ENCODE measurements around the gene CA12. TPM values are rescaled to one million over a fixed set of nuclear protein-coding genes. Genes with fewer than 3 reads are reported as not detected.
A peak's percentile ranks its signal among the peaks of the same experiment; 100 is the strongest.

CA12 gene
- polyA plus RNA-seq, 3 donors: not detected

DNA sequence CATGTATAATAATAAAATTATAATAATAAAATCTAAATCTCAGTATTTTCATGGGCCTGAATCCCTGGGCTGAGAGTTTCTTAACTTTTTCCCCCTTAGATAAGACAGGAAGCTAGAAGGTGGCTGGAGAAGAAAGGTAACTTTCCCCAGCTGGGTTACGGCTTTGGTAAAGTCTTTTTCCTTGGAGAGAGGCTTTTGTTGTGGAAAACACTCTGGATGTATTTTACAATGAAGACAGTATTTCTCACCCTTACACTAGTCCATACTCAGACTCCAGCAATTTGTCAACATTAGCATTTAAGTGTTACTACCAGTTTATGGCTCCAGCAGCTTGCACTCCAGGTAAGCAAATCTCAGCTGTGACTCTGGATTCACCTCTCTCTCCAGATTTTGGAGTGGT is 69.4 kb downstream of the CA12 start:
- WGBS (ENCODE audit: insufficient coverage): no CpG with 5 or more reads among the region's 1 CpG
- no peaks in the 10 kb centered on the region for H3K4me1 Mint-ChIP-seq

GRCh38 chr15:63310646-63311045 is 71.0 kb downstream of the CA12 start:
- no peak overlapping the region for H3K4me3 ChIP-seq (replicated peaks in 1 of 3; ENCODE audit: low read depth in 2 of 3, low read length in 3 of 3)
- DNase-seq: no peak

More for the DNA sequence above, 69.4 kb downstream of the CA12 start:
- no peak overlapping the region for H3K4me3 Mint-ChIP-seq
- peak overlapping the region in 1 of 7 donors; percentile 11 for H3K27ac Mint-ChIP-seq
- Histone ChIP-seq H3K4me1 (ENCODE audit: control insufficient read depth in 1 of 2, insufficient read depth in 2 of 2, low read length in 2 of 2) (no peaks in the 10 kb centered on the region), H3K27ac (ENCODE audit: low read depth in 1 of 2, low read length in 2 of 2) (no peak overlapping the region), H4K20me1 (ENCODE audit: insufficient read depth, low read length) (no peaks in the 10 kb centered on the region), H3K27me3 (ENCODE audit: control insufficient read depth in 2 of 2, insufficient read depth in 2 of 2, low read length in 2 of 2) (no peaks in the 10 kb centered on the region), H2AFZ (ENCODE audit: insufficient read depth, low read depth, low read length, poor library complexity, severe bottlenecking) (no peak overlapping the region), H3K79me2 (ENCODE audit: insufficient read depth, low read length) (no peaks in the 10 kb centered on the region), H3K4me2 (replicated peaks; ENCODE audit: extremely low read depth, low read length, poor library complexity, severe bottlenecking) (no peak overlapping the region), H3K36me3 (replicated peaks in 1 of 2; ENCODE audit: control insufficient read depth in 1 of 2, insufficient read depth in 2 of 2, low read length in 2 of 2) (peaks cover 0 to 4% of the 10 kb centered on the region in 2 donors), H3K9ac (ENCODE audit: insufficient read depth, low read length, poor library complexity, severe bottlenecking) (no peak overlapping the region), H3K9me3 (replicated peaks in 1 of 2; ENCODE audit: control insufficient read depth in 1 of 2, insufficient read depth in 1 of 2, low read length in 2 of 2) (no peaks in the 10 kb centered on the region), H3K4me3 (replicated peaks in 1 of 3; ENCODE audit: low read depth in 2 of 3, low read length in 3 of 3) (no peak overlapping the region)
- no peaks in the 10 kb centered on the region for H3K9me3 Mint-ChIP-seq
- no peak for DNase-seq
- H3K27me3 Mint-ChIP-seq (ENCODE audit: low read depth in 3 of 3): peaks cover 3 to 9% (median 8%) of the 10 kb centered on the region in 3 donors
- TF ChIP-seq CTCF (IDR thresholded peaks at IDR 0.05): no peak
- peaks cover 4 to 5% of the 10 kb centered on the region in 2 donors for H3K36me3 Mint-ChIP-seq
- intact Hi-C loops (cut with micrococcal nuclease): no loop called here

More at GRCh38 chr15:63310646-63311045, 71.0 kb downstream of the CA12 start:
- no peaks in the 10 kb centered on the region for H3K27me3 ChIP-seq (ENCODE audit: control insufficient read depth in 2 of 2, insufficient read depth in 2 of 2, low read length in 2 of 2)
- 82% methylated on average over 1 of the region's 3 CpGs for WGBS (ENCODE audit: insufficient coverage)
- no peaks in the 10 kb centered on the region for H3K79me2 ChIP-seq (ENCODE audit: insufficient read depth, low read length)
- Mint-ChIP-seq H3K27ac (no peak overlapping the region), H3K9me3 (no peaks in the 10 kb centered on the region), H3K4me1 (no peaks in the 10 kb centered on the region), H3K4me3 (no peak overlapping the region), H3K27me3 (ENCODE audit: low read depth in 3 of 3) (peaks cover 0 to 7% (median 6%) of the 10 kb centered on the region in 3 donors), H3K36me3 (peaks cover 20 to 21% of the 10 kb centered on the region in 2 donors)
- no peak for TF ChIP-seq CTCF (IDR thresholded peaks at IDR 0.05)
- H3K9ac ChIP-seq (ENCODE audit: insufficient read depth, low read length, poor library complexity, severe bottlenecking): no peak overlapping the region
- no peaks in the 10 kb centered on the region for H3K9me3 ChIP-seq (replicated peaks in 1 of 2; ENCODE audit: control insufficient read depth in 1 of 2, insufficient read depth in 1 of 2, low read length in 2 of 2)
- H3K27ac ChIP-seq (ENCODE audit: low read depth in 1 of 2, low read length in 2 of 2): no peak overlapping the region
- intact Hi-C loops (cut with micrococcal nuclease): no loop called here
- H3K36me3 ChIP-seq (replicated peaks in 1 of 2; ENCODE audit: control insufficient read depth in 1 of 2, insufficient read depth in 2 of 2, low read length in 2 of 2): peaks cover 13 to 20% of the 10 kb centered on the region in 2 donors
- no peaks in the 10 kb centered on the region for H3K4me1 ChIP-seq (ENCODE audit: control insufficient read depth in 1 of 2, insufficient read depth in 2 of 2, low read length in 2 of 2)
- no peaks in the 10 kb centered on the region for H4K20me1 ChIP-seq (ENCODE audit: insufficient read depth, low read length)
- no peak overlapping the region for H3K4me2 ChIP-seq (replicated peaks; ENCODE audit: extremely low read depth, low read length, poor library complexity, severe bottlenecking)
- H2AFZ ChIP-seq (ENCODE audit: insufficient read depth, low read depth, low read length, poor library complexity, severe bottlenecking): no peak overlapping the region

Measured in CD14-positive monocyte (primary cell).